IMR-90 (cell line): ENCODE data around the gene CLASRP. TPM values are rescaled to one million over a fixed set of nuclear protein-coding genes. Genes with fewer than 3 reads are reported as not detected.

ENCODE experiments used
- ATAC-seq: fragments of 200-7000 bp; cut with Tn5 transposase; 2 replicates; pipeline ENCODE4 v1.9.1; 2020; ENCODE audit warnings: low read depth, mild to moderate bottlenecking, moderate library complexity
- BruUV-seq: library from RNA; stranded (reverse); fragments of 400-500 nt; replicated peaks from 2 replicates; lab custom pipeline; 2021; lab: Mats Ljungman, UMichigan
- CTCF ChIA-PET: fragments of 300-600 bp; formaldehyde crosslinking; extraction: SDS; loops from one replicate; lab custom pipeline; 2021; ENCODE audit warnings: antibody characterized with exemption; lab: Yijun Ruan, JAX
- POLR2A ChIA-PET: fragments of 300-600 bp; sonication (Branson Sonifier 250); formaldehyde crosslinking; loops from one replicate; lab custom pipeline; 2022; ENCODE audit warnings: antibody characterized with exemption; ENCODE audit not compliant: unreplicated experiment; lab: Charles Lee
- DNase-seq: peaks from one replicate; pipeline ENCODE4 v3.0.0; 2013
- H2AFZ ChIP-seq: replicated peaks from 2 replicates; pipeline ENCODE3; 2013; ENCODE audit warnings: low read length, mild to moderate bottlenecking; ENCODE audit not compliant: poor library complexity
- H2AK5ac ChIP-seq: 2 replicates; pipeline ENCODE4 v1.6.1; 2013; ENCODE audit warnings: low read depth, low read length, inconsistent platforms
- H2AK9ac ChIP-seq: replicated peaks from 2 replicates; pipeline ENCODE3; 2013; ENCODE audit warnings: mild to moderate bottlenecking, low read depth, low read length, moderate library complexity; ENCODE audit not compliant: poor library complexity
- H2BK120ac ChIP-seq: 2 replicates; pipeline ENCODE4 v1.6.1; 2013; ENCODE audit warnings: low read depth, low read length, inconsistent platforms
- H2BK15ac ChIP-seq: 3 replicates; pipeline ENCODE4 v1.6.1; 2013; ENCODE audit warnings: low read depth, low read length, inconsistent platforms
- H2BK20ac ChIP-seq: 2 replicates; pipeline ENCODE4 v1.6.1; 2013; ENCODE audit warnings: low read depth, mild to moderate bottlenecking, inconsistent platforms, low read length, moderate library complexity
- H2BK5ac ChIP-seq: 2 replicates; pipeline ENCODE4 v1.6.1; 2013; ENCODE audit warnings: mild to moderate bottlenecking, low read depth, low read length, inconsistent platforms; ENCODE audit not compliant: poor library complexity, severe bottlenecking
- H3K14ac ChIP-seq: replicated peaks from 2 replicates; pipeline ENCODE4 v1.6.1; 2013; ENCODE audit warnings: low read depth, low read length, inconsistent platforms
- H3K18ac ChIP-seq: 2 replicates; pipeline ENCODE4 v1.6.1; 2013; ENCODE audit warnings: low read depth, low read length, control low read depth
- H3K23ac ChIP-seq: 2 replicates; pipeline ENCODE4 v1.6.1; 2013; ENCODE audit warnings: low read depth, low read length, inconsistent platforms
- H3K27ac ChIP-seq: 2 replicates; pipeline ENCODE4 v1.5.1; 2013; ENCODE audit warnings: mild to moderate bottlenecking, control low read depth, low read length; ENCODE audit not compliant: insufficient read depth
- H3K27me3 ChIP-seq: 2 replicates; pipeline ENCODE4 v1.6.1; 2013; ENCODE audit warnings: low read length; ENCODE audit not compliant: control insufficient read depth, insufficient read depth
- H3K36me3 ChIP-seq: 2 replicates; pipeline ENCODE4 v1.6.1; 2013; ENCODE audit warnings: low read length, mixed read lengths; ENCODE audit not compliant: control insufficient read depth, insufficient read depth
- H3K4ac ChIP-seq: 2 replicates; pipeline ENCODE4 v1.6.1; 2013; ENCODE audit warnings: low read depth, low read length, inconsistent platforms
- H3K4me1 ChIP-seq: 2 replicates; pipeline ENCODE4 v1.6.1; 2013; ENCODE audit warnings: low read length, mixed read lengths; ENCODE audit not compliant: control insufficient read depth, insufficient read depth
- H3K4me2 ChIP-seq: 2 replicates; pipeline ENCODE4 v1.6.1; 2013; ENCODE audit warnings: low read depth, mild to moderate bottlenecking, control low read depth, low read length, moderate library complexity
- H3K4me3 ChIP-seq: 2 replicates; pipeline ENCODE4 v1.5.1; 2013; ENCODE audit warnings: low read depth, mild to moderate bottlenecking, control low read depth, low read length, moderate library complexity; ENCODE audit not compliant: insufficient read depth
- H3K56ac ChIP-seq: 2 replicates; pipeline ENCODE4 v1.6.1; 2013; ENCODE audit warnings: low read length, inconsistent platforms; ENCODE audit not compliant: insufficient read depth; ENCODE audit errors: extremely low read depth
- H3K79me1 ChIP-seq, 2 experiments: 2 replicates each; pipeline ENCODE4 v1.6.1; 2013; ENCODE audit warnings: low read length in 2 of 2, inconsistent platforms in 1 of 2, low read depth in 1 of 2
- H3K9ac ChIP-seq: 2 replicates; pipeline ENCODE4 v1.6.1; 2013; ENCODE audit warnings: low read depth, low read length, control low read depth
- H3K9me1 ChIP-seq: 2 replicates; pipeline ENCODE4 v1.6.1; 2013; ENCODE audit warnings: low read length, inconsistent platforms; ENCODE audit not compliant: insufficient read depth
- H3K9me3 ChIP-seq: 2 replicates; pipeline ENCODE4 v1.6.1; 2013; ENCODE audit warnings: low read length; ENCODE audit not compliant: control insufficient read depth, insufficient read depth
- H4K20me1 ChIP-seq: 2 replicates; pipeline ENCODE4 v1.6.1; 2013; ENCODE audit warnings: low read length, inconsistent platforms; ENCODE audit not compliant: insufficient read depth
- H4K5ac ChIP-seq: 2 replicates; pipeline ENCODE4 v1.6.1; 2013; ENCODE audit warnings: mild to moderate bottlenecking, low read depth, low read length, control low read depth
- H4K8ac ChIP-seq, 2 experiments: 2 replicates each; pipeline ENCODE4 v1.6.1; 2013; ENCODE audit warnings: low read depth in 2 of 2, low read length in 2 of 2, control low read depth in 1 of 2, inconsistent platforms in 1 of 2
- H4K91ac ChIP-seq: 2 replicates; pipeline ENCODE4 v1.6.1; 2013; ENCODE audit warnings: low read depth, low read length, inconsistent platforms; ENCODE audit not compliant: insufficient read depth
- RAD21 ChIP-seq: IDR thresholded peaks from 2 replicates; pipeline ENCODE4 v1.6.1; 2012; ENCODE audit warnings: low read length, improper control_type of control experiment
- WGBS, 2 experiments: methylation state at CpG; one replicate each; pipeline versions ENCODE4 v1.1.5 to v1.1.7; 2013; ENCODE audit warnings: missing lambda C conversion rate in 2 of 2; ENCODE audit not compliant: insufficient read length in 1 of 2; ENCODE audit errors: extremely low coverage in 2 of 2; 5-methylcytosine and 5-hydroxymethylcytosine counted together
- dilution Hi-C: fragments of 300-500 bp; cut with HindIII; formaldehyde crosslinking; loops from one replicate; pipeline ENCODE4 v1.14.3; 2018; ENCODE audit warnings: low sequenced_read_pairs; ENCODE audit not compliant: unreplicated experiment
- in situ Hi-C: fragments of 300-500 bp; cut with MboI; formaldehyde crosslinking; loops from 3 replicates; pipeline ENCODE4 v1.14.3; 2019; ENCODE audit warnings: low sequenced_read_pairs, inconsistent platforms, mixed read lengths
- intact Hi-C: fragments of 100-400 bp; cut with micrococcal nuclease; formaldehyde crosslinking; loops from 2 replicates; pipeline ENCODE4 v1.10.0; 2022
- polyA plus RNA-seq, 3 experiments: library from polyadenylated mRNA; depleted of rRNA; stranded (reverse); fragments of >200 nt; gene quantifications; 2 replicates each; pipeline ENCODE4 v1.2.3, GENCODE V29; 2012; ENCODE audit warnings: low replicate concordance in 1 of 3
- total RNA-seq: library from RNA; depleted of rRNA; stranded (reverse); fragments of >200 nt; gene quantifications from 2 replicates; pipeline ENCODE4 v1.2.3, GENCODE V29; 2012

The CLASRP gene
- total and polyA plus RNA-seq, 2 of the 4 experiments (the other 2 are of a cell fraction): 19.9 to 31.7 TPM

DNA sequence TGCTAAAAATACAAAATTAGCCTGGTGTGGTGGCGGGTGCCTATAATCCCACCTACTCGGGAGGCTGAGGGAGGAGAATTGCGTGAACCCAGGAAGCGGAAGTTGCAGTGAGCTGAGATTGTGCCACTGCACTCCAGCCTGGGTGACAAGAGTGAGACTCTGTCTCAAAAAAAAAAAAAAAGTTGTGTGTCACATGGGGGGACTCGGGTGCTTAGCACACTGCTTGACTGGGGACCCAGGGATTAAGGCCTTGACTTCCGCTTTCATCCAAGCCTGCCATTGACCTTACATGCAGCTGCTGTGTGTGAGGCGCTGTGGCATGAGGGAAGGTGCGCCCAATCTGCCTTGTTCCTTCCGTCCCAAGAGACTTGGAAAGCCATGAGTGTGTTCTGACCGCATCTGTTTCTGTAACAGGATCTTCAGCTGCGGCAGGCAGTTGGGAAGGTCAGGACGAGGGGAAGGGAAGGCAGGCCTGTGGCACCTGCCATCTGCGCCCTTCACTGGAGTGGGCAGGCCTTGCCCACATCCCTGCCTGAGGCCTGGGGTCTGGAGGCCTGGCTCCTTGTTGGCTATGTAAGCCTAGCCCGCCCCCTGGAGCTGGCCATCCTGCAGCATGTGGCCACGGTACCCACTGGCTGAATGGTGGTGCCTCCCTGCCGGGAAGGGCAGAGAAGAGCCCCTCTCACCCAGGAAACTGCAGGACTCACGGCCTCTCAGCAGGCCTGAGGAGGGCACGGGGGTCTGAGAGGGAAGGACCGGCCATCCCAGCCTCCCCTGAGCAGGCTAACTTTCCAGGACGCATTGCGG, 77.2 kb downstream of the CLASRP start:
- Histone ChIP-seq H4K91ac (no peak overlapping the region), H3K23ac (peak overlapping the region; percentile 82; the same call in 1 of the 2 replicates), H2BK20ac (no peak overlapping the region), H3K9me1 (peaks cover 34% of the 10 kb centered on the region), H3K79me1 (peaks cover 40 to 93% of the 10 kb centered on the region in 2 experiments), H2AK9ac (peak overlapping the region; percentile 55), H4K5ac (no peak overlapping the region), H2BK120ac (no peak overlapping the region), H3K4me2 (no peak overlapping the region), H3K27ac (no peak overlapping the region), H3K36me3 (peaks cover 3% of the 10 kb centered on the region; the same call in 1 of the 2 replicates), H3K4ac (no peak overlapping the region), H3K9me3 (no peaks in the 10 kb centered on the region), H4K8ac (no peak overlapping the region), H3K56ac (no peak overlapping the region), H3K27me3 (no peaks in the 10 kb centered on the region), H3K4me1 (no peaks in the 10 kb centered on the region; the same call in 1 of the 2 replicates), H3K4me3 (no peak overlapping the region), H3K14ac (no peak overlapping the region), H3K18ac (no peak overlapping the region), H3K9ac (no peak overlapping the region), H2BK15ac (no peak overlapping the region), H2AK5ac (no peak overlapping the region), H4K20me1 (peaks cover 89% of the 10 kb centered on the region), H2AFZ (no peak overlapping the region), H2BK5ac (no peak overlapping the region)
- WGBS, 2 experiments: 92% methylated on average over 11 of the region's 21 CpGs; no CpG with 5 or more reads in 1 of the 2 experiments
- no peak for TF ChIP-seq RAD21
- intact Hi-C loops: no loop called here
- dilution Hi-C loops: no loop called here
- no peak for ATAC-seq
- ChIA-PET CTCF (no interaction called here), POLR2A (no interaction called here)
- in situ Hi-C loops: no loop called here
- no TSS peak for BruUV-seq
- DNase-seq: no peak
